Forelimb muscle (tissue), 1 donor: Measurements from ENCODE around the gene BBOF1. TPM values are rescaled to one million over a fixed set of nuclear protein-coding genes. Genes with fewer than 3 reads are reported as not detected.

Source experiments
- DNase-seq: peaks from one replicate; pipeline ENCODE4 v3.0.0-alpha.2; 2013; ENCODE audit warnings: low read depth
- polyA plus RNA-seq: library from polyadenylated mRNA; unstranded; fragments of 120-200 nt; gene quantifications from one replicate; pipeline ENCODE4 v1.2.1, GENCODE V29; 2013; ENCODE audit not compliant: insufficient read length

Gene BBOF1
- polyA plus RNA-seq, 1 donor = 6.6 TPM

DNA sequence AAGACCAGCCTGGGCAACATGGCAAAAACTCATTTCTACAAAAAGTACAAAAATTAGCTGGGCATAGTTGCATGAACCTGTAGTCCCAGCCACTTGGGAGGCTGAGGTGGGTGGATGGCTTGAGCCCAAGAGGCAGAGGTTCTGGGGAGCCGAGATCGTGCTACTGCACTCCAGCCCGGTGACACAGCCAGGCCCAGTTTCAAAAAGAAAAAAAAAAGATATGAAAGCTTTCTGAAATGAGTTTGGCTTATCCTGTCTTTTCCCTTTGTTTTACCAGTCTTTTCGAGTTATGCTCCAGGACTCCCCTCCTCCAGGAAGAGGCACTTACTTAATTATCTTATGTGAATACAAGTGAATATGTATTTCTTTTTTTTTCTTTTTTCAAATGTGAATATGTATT lies 3.2 kb downstream of the BBOF1 start:
- no peak for DNase-seq

DNA sequence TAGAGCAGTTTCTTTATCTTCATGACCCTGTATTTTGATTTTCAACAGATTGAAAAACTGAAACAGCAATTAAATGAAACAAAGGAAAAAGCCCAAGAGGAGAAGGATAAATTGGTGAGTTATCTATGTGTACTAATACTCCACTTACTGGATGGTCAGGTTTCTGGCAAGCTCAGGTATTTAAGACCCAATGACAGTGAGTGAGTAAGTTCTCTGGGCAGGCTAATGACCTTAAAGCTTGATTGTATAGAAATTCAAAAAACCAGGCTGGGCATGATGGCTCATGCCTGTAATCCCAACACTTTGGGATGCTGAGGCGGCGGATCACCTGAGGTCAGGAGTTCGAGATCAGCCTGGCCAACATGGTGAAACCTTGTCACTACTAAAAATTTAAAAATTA lies 10.0 kb downstream of the BBOF1 start:
- DNase-seq = no peak

DNA sequence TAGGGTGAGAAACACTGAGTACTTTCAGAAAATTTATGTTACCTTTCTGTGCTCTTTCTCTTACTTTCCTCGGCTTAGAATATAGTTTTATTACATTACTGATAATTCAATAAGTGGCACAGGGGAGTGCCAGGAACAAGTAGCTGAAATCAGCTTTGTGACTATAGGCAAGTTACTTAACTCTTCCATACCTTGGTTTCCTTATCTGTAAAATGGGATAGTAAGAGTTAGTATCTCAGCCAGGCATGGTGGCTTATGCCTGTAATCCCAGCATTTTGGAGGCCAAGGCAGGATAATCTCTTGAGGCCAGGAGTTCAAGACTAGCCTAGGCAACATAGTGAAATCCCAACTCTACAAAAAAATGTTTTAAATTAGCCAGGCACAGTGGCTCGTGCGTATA lies 15.4 kb downstream of the BBOF1 start:
- no peak for DNase-seq

DNA sequence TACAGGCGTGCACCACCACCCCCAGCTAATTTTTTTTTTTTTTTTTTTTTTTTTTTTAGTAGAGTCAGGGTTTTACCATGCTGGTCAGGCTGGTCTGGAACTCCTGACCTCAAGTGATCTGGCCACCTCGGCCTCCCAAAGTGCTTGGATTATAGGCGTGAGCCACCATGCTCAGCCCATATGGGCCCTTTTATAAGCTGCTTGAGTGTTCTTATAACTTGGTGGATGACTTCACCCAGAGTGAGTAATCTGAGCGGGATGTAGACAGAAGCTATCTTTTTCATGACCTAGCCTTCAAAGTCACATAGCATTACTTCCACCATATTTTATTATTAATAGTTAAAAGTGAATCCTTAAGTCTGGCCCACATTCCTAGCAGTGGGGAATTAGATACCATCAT lies 16.4 kb downstream of the BBOF1 start:
- DNase-seq = no peak

DNA sequence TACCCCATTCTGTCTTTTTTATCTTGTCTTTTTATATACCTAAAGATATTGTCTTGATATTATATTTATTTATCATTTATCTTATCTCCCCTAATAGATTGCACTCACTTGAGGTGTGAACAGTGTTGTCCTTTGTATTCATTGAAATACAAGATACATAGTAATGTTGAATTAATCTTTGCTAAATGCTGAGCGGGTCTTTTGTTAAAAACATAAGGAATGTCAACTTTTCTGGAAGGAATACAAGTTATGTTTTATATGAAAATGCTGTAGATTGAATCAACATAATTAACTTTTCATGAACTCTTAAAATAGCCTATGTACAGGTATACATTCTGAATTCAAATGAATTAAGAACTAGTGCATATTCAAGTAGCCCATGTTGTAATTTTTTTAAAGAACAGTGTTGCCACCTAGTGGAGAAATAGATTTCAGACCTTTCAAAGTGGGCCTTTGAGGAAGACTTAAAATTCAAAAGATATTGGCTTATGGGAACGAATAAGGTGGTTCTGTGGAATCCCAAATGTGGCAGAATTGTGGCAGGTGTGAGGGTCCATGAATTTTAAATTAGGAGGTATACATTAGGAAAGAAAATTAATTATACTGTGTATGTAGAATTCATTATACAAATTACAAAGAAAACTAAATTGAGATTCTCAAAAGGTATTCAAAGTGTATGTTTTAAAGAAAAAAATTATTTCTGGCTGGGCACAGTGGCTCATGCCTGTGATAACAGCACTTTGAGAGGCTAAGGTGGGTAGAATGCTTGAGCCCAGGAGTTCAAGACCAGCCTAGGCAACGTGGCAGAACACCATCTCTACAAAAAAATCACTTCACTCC lies 19.1 kb downstream of the BBOF1 start:
- DNase-seq = peak; percentile 28

DNA sequence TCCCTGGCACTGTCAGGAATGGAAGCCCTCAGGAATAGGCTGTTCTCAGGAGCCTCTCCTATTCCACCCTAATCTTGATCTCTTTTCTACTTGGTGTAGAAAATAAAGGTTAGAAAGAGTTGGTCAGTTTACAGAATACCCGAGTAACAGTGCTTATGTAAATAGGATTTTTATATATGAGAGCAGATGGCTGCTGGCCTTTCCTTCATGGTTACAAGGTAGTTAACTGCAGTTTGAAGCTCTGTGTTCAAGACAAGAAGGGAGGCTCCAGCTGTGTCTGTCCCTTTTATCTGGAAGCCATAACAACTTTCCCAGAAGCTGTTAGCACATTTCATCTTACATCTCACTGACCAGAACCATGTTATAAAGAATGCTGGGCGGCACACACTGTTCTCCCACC lies 23.1 kb downstream of the BBOF1 start:
- no peak for DNase-seq

DNA sequence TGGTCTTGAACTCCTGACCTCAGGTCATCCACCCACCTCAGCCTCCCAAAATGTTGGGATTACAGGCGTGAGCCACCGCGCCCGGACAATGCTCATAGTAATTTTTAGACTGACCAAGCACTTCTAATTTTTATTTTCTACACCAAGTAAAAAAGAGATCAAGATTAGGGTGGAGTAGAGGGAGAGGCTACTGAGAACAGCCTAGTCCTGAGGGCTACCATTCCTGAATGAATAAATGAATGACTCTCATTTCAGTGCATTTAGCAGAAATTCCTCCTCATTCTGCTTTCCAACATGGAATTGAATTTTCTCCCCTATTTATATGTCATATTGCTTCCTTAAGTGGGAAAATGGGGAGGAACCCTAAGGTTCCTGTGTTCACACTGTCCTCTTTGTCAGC lies 26.4 kb downstream of the BBOF1 start:
- DNase-seq = no peak

DNA sequence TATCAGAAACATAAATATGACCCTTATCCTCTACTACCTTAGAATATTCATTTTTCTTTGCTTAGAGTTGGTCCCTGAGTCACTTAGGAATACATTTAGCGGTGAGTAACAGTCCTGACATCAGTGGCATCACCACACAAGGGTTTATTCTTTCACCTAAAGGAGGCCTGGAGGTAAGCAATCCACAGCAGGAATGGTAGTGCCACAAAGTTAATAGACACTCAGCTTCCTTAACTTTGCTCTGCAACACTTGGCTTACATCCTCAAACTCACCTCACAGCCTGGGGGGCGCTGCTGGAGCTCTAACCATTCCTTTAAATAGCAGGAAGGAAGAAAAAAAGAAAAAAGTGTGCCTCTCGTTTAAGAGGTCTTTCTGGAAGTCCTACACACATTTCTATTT lies 29.1 kb downstream of the BBOF1 start:
- DNase-seq = no peak

DNA sequence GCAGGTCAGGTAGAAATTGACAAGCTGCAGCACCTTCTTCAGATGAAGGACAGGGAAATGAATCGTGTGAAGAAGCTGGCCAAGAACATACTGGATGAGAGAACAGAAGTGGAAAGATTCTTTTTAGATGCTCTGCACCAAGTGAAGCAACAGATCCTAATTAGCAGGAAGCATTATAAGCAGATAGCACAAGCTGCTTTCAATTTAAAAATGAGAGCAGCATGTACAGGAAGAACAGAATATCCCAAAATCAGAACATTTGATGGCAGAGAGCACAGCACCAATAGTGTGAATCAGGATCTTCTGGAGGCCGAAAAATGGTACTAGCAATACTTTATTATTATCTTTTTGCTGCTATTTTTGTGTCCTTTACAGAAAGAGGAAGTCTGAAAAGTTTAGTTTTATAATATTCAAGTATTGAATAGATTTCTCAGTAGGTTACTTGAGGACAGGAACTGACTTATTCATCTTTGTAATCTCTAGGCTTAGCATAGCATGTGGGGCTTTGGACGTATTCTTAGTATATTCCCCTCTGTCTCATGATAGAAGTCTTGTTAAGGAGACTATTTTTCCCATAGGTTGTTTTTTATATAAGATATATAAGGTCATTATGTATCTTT lies 30.8 kb downstream of the BBOF1 start:
- DNase-seq = no peak

DNA sequence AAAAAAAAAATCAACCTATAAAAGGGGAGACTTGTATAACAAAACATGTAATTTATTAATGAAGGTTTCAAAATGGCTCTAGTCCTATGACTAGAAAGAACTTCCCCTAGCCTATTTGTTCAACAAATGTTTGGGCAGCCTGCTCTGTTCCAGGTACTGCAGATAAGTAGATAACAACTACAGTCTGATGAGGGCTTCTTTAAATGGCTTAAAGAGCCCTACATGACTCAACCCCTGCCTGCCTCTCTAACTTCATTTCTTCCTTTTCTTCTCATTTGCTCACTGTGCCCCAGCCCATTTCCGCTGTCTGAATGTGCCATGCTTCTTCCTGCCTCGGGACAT lies 43.6 kb downstream of the BBOF1 start:
- no peak for DNase-seq

DNA sequence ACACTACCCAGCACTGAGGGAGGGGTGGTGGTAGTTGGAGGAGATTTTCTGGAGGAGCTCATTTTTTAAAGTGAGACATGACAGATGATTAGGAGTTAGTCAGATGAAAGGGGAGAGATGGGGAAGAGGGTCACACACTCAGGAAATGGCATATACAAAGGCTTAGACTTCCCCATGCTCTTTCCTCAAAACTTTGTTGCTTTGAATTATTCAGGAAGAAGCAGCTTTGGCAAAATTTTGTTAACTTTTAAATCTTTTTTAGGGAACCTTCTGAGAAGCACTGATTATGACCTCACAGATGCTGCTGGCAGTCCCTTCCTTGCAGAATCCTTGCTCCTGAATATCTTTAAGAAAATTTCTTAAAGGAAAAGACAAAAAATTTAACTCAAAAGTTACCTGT lies 45.3 kb downstream of the BBOF1 start:
- no peak for DNase-seq

DNA sequence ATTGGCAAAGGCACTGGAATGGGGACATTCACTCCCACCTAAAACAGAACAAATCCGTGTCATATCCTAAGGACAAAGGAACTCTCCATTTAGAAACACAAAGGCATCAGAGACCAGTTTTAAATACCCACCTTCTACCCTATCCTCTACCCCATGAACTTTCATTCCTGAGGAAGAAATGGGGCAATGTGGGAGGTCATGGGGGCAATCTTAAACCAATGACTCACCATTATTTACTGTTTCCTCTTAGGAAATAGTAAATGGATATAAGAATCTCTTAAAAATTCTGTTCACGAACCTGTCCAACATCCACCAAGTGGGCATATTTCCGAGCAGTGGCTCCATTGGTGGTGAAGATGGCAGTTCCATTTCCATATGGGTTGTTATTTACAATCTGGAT lies 45.7 kb downstream of the BBOF1 start:
- DNase-seq = no peak

DNA sequence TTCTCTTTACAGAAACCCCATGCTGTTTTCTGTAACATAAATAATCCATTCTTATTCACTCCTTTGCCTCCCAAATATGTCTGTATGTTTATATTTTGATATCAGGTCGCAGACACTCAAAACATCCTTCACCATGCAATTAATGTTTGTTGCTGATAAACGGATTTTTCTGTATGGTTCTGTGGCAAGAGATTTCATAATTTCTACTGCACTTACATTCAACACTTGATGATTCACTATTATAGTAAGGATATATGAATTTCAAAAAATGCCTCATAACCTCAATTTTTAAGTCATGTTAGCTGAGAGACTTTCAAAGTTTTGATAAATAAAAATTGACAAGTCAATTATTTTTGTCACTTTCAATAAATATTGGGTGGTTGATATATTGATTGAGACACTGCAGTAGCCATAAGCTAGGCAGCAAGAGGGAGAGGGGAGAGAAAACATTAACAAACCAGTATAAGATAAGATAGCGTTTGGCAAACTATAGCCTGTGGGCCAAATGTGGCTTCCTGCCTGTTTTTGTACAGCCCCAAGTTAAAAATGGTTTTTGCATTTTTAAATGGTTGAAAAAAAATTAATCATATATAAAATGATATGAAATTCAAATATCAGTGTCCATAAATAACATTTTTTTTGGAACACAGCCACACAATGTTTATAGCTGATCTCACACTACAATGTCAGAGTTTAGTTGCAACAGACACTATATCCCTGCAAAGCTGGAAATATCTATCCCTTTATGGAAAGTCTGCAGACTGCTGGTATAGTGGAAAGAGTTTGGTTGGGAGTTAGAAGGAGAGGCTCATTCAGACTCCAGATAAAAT lies 46.8 kb downstream of the BBOF1 start:
- DNase-seq = no peak

DNA sequence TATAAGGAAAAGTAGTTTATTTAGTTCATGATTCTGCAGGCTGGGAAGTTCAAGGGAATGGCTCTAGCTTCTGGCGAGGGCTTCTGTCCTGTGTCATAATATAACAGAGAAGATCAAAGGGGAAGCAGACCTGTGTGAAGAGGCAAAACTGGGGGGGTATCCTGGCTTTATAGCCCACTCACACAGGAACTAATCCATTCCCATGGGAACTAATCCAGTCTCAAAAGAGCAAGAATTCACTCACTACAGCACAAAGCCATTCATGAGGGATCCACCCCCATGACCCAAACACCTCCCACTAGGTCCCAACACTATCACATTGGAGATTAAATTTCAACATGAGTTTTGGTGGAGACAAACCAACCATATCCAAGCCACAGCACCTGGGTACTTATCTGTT lies 58.3 kb downstream of the BBOF1 start:
- no peak for DNase-seq

DNA sequence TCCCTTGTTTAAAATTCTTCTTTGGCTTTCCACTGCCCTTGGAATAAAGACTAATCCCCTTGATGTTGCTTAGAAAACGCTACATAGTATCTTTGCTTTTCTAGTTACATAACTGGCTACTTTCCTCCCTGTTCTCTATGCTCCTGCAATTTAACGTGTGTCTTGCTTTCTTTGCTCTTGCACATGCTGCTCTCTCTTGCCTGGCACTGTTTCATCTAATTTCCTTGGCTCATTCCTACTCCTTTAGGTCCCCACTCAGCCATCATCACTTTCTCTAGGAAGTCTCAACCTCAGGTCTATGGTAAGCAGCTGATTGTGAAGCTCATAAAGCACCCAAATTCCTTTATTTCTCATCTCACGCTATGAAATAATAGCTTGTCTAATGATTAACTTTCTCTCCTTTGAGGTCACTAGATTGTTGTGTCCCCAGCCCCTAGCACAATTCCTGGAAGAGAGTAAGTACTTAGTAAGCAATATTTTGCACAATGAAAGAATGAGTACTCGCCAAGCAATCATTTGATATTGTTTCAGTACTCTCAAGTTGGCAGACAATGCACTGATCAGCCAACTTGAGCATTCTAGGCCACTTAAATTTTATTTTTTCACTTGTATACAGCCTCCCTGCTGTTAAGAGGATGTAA lies 61.8 kb downstream of the BBOF1 start:
- no peak for DNase-seq

DNA sequence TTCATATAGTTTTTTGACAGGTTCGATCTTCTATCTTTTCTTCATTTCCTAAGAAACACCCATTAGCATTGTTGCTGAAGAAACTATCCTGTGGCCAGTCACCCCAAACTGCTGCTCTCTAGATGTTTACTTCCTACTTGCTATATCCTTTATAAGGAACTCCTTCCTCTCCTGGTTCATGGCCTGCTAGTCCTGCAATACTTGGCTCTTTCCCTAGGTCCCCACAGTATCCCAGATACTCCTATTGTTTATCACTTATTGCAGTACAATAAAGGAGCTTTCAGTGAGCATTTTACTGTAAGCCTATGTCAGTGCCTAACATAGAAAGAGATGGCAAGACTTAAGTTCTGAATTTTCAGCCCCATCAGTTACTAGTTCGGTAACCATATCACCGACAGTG lies 62.3 kb downstream of the BBOF1 start:
- no peak for DNase-seq

DNA sequence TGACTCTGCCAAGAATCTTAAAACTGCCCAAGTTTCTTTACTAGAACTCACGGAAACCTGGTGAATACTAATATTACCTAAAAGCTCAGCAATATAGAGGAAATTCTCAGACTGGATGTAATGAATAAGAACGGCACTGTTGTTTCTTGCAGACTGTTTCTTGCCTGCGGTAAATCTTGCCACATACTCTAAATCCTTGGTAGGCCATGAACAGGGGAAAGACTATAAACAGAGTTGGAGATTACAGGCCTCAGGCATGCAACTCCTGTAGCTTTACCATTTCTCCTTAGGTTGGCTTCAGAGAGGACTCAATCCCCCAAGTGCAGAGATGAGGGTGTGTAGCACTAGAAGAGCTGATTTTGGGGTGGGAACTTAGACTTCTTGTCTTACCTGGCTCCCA lies 64.0 kb downstream of the BBOF1 start:
- no peak for DNase-seq

DNA sequence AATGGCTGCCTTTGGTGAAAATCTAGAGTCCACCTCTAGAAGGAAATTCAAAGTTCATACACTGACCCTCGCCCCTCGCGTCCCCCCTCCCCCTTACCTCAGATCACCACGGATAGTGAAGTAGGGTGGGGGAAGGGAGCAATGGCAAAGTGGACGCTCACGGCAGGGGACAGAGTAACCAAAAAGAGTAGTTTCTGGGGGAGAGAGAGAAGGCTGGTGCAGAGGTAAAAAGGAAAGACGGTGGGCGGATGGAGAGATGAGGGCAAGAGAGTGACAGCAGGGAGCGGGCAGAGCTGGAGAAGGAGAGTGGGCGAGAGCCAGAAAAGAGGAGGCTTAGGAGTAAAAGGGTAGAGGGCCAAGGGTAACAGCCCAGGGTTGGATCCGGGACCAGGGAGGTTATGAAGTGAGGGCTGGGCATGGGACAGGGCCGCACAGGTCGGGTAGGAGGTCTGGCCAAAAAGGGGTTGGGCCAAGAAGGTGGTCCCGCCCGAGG lies 64.7 kb downstream of the BBOF1 start:
- DNase-seq = no peak

DNA sequence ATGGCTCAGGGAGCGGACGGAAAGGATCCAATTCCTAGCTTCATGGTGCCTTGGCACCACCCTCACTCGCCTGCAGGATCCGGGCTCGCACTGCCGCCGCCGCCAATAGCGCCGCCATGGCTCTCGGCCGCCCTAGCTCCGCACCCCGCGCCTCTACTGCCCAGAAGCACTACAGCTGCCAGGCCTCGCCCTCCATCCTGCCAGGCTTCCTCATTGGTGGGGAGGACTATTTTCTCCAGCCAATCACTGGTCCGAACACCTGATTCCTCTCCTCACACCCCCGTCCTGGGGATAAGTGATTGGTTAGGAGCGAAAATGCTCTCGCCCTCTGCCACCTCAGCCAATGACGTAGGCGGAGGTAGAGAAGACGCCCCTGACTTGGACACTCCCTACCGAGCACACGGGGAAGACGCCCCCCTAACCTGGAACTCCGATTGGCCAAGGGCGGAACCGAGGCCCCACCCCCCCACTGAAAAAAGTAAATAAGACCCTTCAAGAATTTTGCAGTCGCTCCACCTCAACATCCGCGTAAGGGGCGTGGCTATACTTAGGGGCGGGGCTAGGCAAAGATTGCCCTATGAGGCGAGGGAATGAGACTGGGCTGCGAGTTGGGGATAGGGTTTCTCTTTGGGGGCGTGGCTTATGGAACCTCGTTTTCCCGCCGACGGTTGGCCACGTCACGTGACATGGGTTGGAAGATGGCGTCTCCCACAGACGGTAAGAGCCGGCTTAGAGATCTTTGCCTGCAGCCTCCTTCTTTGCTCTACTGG lies 65.3 kb downstream of the BBOF1 start, which contains the start of the genes ALDH6A1 and LIN52:
ALDH6A1 (minus strand) TSS at position 177 of the 770 bp plus-strand sequence; CDS start at position 118, 59 bp downstream.
LIN52 (plus strand) TSS at position 680 of the 770 bp plus-strand sequence; CDS start at position 699, 19 bp downstream.
- peak; percentile 100 for DNase-seq

DNA sequence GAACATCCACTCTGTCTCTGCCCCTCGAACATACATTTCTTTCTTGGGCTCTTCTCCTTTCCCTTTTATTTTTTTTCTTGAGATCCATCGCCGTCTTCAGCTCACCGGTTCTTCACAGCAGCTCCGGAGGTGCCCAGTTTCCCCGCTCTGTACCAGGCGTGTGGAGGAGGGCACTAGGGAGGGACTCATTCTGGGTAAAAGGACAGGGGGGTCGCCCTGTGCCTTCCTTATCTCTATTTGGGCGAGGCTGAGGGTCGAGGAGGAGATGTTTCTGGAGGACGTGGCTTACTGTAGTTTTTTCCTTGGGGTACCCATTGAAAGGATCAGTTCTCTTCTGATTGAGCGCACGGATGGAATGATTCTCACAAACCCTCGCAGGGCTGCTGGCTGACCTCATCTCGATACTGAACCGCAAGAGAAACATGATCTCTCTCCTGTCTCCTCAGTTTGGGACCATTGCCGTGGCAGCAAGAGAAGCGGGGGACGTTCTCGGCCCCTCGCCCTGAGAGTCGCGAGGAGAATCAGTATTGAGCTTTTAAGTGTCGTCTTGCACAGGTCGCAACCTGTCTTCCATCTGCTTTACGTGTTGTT lies 66.0 kb downstream of the BBOF1 start:
- no peak for DNase-seq

DNA sequence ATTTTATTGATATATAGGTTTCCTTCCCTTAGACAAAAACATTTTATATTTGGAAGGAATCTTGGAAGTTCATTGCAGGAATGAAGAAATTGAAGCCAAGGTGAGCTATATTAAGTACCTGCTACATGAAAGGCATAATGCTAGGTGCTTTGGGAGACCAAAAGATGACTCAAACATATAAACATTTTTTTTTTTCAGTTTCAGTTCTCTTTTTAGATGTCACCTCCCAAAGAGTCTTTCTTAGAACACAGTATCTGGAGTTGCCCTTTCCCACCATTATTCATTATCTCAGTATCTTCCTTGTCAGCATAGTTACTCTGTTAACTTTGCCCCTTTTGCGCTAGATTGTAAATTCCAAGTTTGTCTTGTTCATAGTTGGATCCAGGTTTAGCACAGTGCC lies 66.7 kb downstream of the BBOF1 start:
- no peak for DNase-seq
